MV-4-11 (cell line): ENCODE measurements around the gene KCNK1.
"Not testable (repeated sequence)": the region's sequence is repeated elsewhere in the genome, so short reads cannot be mapped to it uniquely, and the experiment has no call there.

ENCODE experiments used
- DNase-seq: peaks from one replicate; lab custom pipeline; 2025; lab: John Stamatoyannopoulos, UW

KCNK1 gene

GRCh38 chr1:233607252-233608119, 6.4 kb upstream of the KCNK1 start:
- no peak for DNase-seq

GRCh38 chr1:233608988-233609387, 4.9 kb upstream of the KCNK1 start:
- no peak for DNase-seq

GRCh38 chr1:233609926-233610325, 4.0 kb upstream of the KCNK1 start:
- DNase-seq: no peak

GRCh38 chr1:233610628-233611027, 3.3 kb upstream of the KCNK1 start:
- DNase-seq: no peak

GRCh38 chr1:233611363-233611762, 2.5 kb upstream of the KCNK1 start:
- not testable (repeated sequence) for DNase-seq

- DNase-seq: no peak
Observed at GRCh38 chr1:233614173-233614742, 352 bp downstream of the KCNK1 start.

GRCh38 chr1:233614743-233615521, 1.0 kb downstream of the KCNK1 start:
- DNase-seq: no peak

- DNase-seq: no peak
Observed at GRCh38 chr1:233615571-233615970, 1.7 kb downstream of the KCNK1 start.

- no peak for DNase-seq
Observed at GRCh38 chr1:233617025-233617424, 3.1 kb downstream of the KCNK1 start.

GRCh38 chr1:233619414-233619813, 5.5 kb downstream of the KCNK1 start:
- not testable (repeated sequence) for DNase-seq

- DNase-seq: no peak
Observed at GRCh38 chr1:233620065-233620464, 6.2 kb downstream of the KCNK1 start.

- DNase-seq: no peak
Observed at GRCh38 chr1:233621923-233622322, 8.0 kb downstream of the KCNK1 start.

- DNase-seq: no peak
Observed at GRCh38 chr1:233624289-233624688, 10.4 kb downstream of the KCNK1 start.

GRCh38 chr1:233625087-233625486, 11.2 kb downstream of the KCNK1 start:
- no peak for DNase-seq

- no peak for DNase-seq
Observed at GRCh38 chr1:233625510-233625981, 11.6 kb downstream of the KCNK1 start.

GRCh38 chr1:233627376-233627775, 13.5 kb downstream of the KCNK1 start:
- DNase-seq: no peak

- DNase-seq: no peak
Observed at GRCh38 chr1:233627823-233628222, 13.9 kb downstream of the KCNK1 start.

- DNase-seq: no peak
Observed at GRCh38 chr1:233629305-233629935, 15.5 kb downstream of the KCNK1 start.

- DNase-seq: no peak
Observed at GRCh38 chr1:233631810-233632405, 18.0 kb downstream of the KCNK1 start.

GRCh38 chr1:233632436-233632835, 18.5 kb downstream of the KCNK1 start:
- DNase-seq: no peak

GRCh38 chr1:233635765-233636502, 22.0 kb downstream of the KCNK1 start:
- DNase-seq: no peak
